GM18951 (cell line): ENCODE results near the gene CFAP52.
"Not testable (repeated sequence)": the region's sequence is repeated elsewhere in the genome, so short reads cannot be mapped to it uniquely, and the experiment has no call there.

Experiments used
- POLR2A ChIP-seq: IDR thresholded peaks from 4 replicates; pipeline ENCODE4 v1.6.1; 2011; ENCODE audit warnings: mild to moderate bottlenecking; ENCODE audit not compliant: insufficient read length, insufficient read depth; ENCODE audit errors: extremely low read depth
- in situ Hi-C: fragments of 300-500 bp; cut with MboI; formaldehyde crosslinking; loops from one replicate; pipeline ENCODE4 v1.12.0; 2022; ENCODE audit warnings: low sequenced_read_pairs, mixed read lengths, inconsistent platforms; ENCODE audit not compliant: unreplicated experiment

The CFAP52 gene

DNA sequence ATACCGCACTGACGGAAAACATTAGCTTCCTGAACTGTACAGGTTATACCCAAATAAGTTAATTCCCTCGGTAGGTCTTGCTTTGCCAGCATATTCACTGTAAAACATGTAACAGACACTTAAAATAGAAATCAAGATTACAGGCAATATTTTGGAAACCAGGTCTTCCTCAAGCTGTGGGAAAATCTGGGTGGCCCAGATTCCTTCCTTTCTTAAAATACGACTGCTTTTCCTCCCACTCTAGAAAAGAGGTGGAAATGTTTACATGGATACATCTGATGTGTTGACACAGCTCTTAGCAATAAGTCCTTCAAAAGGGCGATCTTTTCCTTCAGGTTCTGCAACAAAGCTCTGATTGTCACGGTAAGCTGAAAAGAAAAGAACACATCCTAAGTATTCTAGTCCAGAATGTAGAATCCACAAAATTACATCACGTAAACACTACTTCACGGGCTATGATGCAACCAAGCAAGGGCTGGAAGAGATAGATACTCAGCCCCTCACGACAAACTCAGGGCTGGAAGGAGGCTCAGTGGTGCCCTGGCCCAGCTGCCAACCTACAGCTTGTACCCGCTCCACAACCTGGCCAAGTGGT is 19.2 kb upstream of the CFAP52 start:
- no peak for TF ChIP-seq POLR2A
- in situ Hi-C loops = no loop called here

DNA sequence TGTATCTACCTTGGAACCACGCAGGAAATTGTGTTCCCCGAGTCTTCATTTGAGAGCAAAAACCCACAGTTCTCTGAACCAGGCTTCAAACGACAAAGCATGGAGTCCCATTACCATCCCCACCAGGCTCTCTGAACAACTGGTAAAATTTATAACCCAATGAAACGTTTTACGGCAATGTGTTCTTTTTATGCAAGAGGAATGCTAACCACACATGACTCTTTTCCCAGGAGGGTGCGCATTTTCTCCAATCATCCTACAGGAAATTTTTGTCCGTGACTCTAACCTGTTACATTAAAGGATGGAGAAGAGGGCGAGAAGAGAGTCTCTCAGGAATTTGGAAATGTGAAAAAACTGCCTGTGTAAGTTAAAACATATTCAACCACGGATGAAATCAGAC is 18.6 kb upstream of the CFAP52 start:
- no peak for TF ChIP-seq POLR2A
- in situ Hi-C loops = no loop called here

DNA sequence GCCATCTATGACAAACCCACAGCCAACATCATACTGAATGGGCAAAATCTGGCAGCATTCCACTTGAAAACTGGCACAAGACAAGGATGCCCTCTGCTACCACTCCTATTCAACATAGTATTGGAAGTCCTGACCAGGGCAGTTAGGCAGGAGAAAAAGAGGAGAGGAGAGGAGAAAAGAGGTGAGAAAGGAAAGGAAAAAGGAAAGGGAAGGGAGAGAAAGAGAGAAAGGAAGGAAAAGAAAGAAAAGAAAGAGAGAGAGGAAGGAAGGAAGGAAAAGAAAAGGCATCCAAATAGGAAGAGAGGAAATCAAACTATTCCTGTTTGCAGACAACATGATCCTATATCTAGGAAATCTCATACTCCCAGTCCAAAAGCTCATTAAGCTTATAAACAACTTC is 12.3 kb upstream of the CFAP52 start:
- in situ Hi-C loops = no loop called here
- TF ChIP-seq POLR2A = no peak

DNA sequence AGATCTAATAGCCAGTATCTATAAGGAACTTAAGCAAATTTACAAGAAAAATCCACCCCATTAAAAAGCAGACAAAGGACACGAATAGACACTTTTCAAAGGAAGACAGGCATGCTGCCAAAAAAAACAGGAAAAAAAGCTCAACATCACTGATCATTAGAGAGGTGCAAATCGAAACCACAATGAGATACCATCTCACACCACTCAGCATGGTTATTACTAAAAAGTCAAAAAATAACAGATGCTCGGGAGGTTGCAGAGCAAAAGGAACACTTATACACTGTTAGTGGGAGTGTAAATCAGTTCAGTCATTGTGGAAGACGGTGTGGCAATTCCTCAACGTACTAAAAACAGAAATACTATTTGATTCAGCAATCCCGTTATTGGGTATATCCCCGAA is 10.4 kb upstream of the CFAP52 start:
- no peak for TF ChIP-seq POLR2A
- in situ Hi-C loops = no loop called here

DNA sequence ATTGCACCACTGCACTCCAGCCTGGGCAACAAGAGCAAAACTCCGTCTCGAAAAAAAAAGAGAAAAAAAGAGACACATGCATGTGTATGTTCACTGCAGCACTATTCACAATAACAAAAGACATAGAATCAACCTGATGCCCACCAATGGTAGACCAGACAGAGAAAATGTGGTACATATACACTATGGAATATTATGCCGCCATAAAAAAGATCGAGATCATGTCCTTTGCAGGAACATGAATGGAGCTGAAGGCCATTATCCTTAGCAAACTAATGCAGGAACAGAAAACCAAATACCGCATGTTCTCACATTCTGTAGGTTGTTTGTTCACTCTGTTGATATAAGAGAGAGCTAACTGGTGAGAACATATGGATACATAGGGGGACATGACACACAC is 9.7 kb upstream of the CFAP52 start:
- in situ Hi-C loops = not testable (repeated sequence)

DNA sequence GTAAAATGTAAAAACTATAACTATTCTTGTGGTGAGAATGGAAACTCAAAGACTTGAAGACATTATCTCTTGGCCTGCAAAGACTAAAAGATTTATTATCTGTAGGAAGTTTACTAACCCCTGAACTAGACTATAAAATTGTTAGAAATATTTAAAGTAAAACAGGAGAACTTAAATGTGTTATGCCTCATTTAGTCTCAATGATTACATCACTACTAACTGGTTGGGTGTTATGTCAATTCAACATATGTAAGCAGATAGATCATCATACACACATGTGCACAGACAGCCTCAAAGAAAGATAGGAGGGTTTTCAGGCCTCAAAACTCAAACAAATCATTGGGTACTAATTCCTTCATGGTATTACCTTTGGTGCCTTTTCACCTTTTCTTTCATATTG is 8.4 kb upstream of the CFAP52 start:
- in situ Hi-C loops = no loop called here
- no peak for TF ChIP-seq POLR2A

DNA sequence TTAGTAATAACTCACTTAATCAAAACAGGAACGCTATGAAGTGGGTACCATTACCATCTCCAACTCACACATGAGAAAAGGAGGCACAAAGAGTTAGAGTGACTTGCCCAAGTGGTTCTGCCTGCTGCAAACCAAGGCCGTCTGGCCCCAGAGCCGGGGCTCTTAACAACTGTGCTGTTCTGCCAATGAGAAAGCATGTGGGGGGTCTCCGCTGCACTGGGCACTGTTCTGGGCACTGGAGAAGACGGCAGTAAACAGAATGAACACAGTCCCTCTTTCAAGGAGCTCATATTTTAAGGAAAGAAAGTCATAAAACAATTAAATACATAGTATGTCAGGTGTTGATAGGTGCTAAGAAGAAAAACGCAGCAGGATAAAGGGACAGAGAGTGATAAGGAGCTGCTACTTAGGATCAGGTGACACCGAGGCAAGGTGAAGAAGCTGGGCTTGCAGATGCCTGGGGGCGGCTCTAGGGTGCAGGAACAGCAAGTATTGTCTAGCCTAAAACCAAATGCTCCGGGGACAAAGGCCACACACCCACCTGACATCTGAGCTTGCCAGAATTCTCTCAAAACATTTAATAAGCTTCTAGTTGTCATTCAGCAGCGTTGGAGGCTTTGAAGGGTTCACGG is 7.4 kb upstream of the CFAP52 start:
- in situ Hi-C loops = no loop called here
- no peak for TF ChIP-seq POLR2A

DNA sequence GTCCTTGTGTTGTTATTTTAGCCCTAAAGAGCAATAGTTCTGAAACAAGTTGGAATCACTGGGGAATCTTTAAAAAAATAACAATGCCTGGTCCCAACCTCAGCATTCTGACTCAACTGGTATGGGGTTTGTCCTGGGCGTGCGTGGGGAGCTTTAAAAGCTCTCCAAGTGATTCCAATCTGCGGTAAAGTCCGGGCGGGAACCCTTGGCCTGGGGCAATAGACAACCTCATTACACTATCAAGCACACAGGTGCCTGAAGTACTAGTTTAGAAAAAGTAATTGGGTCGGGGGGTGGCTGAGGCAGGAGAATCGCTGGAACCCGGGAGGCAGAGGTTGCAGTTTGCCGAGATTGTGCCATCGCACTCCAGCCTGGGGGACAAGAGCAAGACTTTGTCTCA is 5.2 kb upstream of the CFAP52 start:
- TF ChIP-seq POLR2A = no peak
- in situ Hi-C loops = no loop called here

DNA sequence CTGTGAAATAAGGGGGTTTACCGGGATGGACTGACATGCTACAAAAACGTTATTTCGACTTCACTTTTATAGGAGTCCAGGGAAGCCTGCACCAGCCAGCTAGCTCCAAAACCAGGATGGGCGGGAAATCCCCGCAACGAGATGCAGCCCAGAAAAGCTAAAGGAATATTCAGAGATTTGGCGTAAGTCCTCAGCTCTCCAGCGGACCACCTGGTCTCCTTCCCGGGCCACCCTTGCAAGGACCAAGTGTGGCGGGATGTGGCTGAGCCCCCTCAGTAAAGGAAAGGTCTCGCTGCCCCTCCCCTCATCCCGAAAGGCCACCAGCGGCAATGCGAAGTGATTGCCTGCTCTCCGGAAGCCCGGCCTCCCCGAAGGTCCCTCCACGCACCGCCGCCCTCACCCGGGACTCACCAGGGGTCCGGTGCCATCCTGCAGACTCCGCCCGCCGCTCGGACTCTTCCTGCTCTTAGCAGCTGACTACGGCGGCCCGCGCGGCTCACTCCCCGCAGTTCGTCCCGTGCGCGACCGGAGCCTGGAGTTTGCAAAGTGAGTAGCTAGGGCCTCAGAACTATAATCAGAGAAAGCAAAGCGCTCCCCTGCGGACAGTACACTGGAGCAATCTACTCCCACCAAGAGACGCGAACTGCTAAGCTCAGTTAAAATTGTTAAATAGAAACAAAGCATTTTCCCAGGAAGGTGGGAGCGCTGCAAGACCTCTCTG is 901 bp upstream of the CFAP52 start, which contains the start of gene STX8:
TSS of gene STX8 (minus strand) at position 440 of the 721 bp plus-strand sequence. CDS start at position 428, 12 bp downstream.
- in situ Hi-C loops = no loop called here
- TF ChIP-seq POLR2A = peak; percentile 72

DNA sequence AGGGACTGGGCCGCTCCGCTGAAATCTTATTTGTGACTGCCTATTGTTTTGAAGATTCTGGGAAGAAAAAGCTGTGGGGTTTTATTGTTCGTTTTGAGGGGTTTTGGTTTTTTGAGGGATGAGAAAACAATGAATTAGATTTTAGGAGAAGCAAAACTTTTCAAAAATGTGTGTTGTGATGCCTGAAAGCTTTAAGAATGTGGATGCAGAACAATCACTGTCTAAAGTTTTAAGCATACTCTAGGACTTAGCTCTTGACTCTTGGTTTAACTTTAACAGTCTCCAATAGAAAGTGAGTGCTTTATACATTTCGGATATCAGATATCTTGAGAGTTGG is 899 bp downstream of the CFAP52 start:
- in situ Hi-C loops = no loop called here
- no peak for TF ChIP-seq POLR2A

DNA sequence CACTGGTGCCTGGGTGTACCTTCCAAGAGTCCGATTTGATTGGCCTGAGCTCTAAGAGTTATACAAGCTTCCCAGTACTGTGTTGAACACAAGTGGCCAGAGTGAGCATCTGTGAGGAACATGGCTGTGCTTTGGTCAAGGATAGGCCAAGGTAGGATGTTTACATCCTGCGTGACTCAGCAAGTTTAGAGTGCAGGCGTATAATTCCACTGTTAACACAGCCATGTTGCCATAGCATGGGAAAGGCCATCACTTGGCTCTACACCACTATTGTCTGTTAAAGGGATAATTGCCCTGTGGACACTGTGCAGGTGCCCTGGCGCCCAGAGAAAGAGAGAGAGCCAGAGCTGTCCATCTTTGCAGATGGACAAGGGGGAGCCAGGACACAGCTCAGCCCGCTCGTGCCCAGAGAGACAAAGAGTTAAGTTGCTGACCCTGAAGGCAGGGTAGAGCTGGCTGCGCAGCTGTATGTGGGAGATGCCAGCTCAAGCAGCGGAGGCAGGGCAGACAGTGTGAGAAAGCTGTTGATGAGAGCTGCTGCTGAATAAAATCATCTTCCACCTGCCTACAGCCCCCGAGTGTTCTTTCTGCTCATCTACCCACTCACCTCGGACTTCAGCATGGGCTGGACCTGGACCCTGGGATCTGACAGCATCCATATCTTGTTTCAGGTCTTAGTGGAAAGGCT is 11.7 kb downstream of the CFAP52 start:
- no peak for TF ChIP-seq POLR2A
- in situ Hi-C loops = no loop called here

DNA sequence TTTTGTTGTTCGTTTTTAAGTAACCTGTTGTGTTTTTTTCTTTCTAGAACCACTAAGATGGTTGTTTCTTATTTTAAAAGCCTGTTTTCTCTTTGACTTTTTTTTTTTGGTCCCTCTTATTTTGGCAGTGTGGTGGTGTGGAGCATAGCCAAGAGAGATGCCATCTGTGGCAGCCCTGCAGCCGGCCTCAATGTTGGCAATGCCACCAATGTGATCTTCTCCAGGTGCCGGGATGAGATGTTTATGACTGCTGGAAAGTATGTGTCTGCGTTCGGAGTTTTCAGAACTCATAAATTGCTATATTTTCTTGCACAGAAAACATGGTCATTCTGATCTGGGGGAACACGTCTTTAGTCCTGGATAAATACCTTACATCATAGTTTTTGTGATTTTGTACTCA is 17.6 kb downstream of the CFAP52 start:
- no peak for TF ChIP-seq POLR2A
- in situ Hi-C loops = no loop called here

DNA sequence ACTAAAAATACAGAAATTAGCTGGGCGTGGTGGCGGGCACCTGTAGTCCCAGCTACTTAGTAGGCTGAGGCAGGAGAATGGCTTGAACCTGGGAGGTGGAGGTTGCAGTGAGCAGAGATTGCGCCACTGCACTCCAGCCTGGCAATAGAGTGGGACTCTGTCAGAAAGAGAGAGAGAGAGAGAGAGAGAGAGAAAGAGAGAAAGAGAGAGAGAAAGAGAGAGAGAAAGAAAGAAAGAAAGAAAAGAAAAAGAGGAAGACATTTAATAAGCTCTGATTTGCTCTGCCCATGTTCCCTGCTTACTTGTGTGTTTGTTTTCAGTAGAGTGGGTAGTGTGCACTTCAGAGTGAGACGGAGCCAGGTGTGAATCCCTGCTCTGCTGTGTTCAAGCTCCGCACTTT is 21.2 kb downstream of the CFAP52 start:
- in situ Hi-C loops = not testable (repeated sequence)

DNA sequence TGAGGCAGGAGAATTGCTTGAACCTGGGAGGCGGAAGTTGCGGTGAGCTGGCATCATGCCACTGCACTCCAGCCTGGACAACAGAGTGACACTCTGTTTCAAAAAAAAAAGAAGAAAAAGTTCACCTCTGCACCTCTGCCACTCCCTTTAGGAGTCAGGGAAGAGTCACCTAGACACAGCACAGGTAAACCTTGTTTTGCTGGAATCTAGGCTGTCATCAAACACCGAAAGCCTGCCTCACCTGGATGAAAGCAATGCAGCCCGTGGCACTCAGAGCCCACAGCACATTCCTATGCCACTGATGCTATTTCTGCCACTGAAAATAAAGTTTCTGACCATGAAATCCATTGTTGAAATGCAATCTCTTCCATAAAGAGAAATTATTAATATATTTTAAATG is 22.2 kb downstream of the CFAP52 start:
- in situ Hi-C loops = no loop called here
- no peak for TF ChIP-seq POLR2A

DNA sequence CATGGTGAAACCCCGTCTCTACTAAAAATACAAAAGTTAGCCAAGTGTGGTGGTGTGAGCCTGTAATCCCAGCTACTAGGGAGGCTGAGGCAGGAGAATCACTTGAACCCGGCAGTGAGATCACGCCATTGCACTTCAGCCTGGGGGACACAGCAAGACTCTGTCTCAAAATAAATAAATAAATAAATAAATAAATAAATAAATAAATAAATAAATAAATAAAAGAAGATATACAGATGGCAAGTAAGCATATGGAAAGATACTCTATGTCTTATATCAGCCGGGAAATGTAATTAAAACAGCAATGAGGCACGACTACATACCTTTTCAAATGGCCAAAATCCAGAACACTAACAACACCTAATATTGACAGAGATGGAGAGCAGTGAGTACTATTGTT is 28.1 kb downstream of the CFAP52 start:
- in situ Hi-C loops = not testable (repeated sequence)
